Stimulated activated CD4-positive, alpha-beta T cell treated with anti-CD3 and anti-CD28 coated beads, Interleukin-1b, Interleukin-23, amount 100 ng/mL, for 48 hours (primary cell): Measurements from ENCODE around the gene ZNF195.
A peak's percentile ranks its signal among the peaks of the same experiment; 100 is the strongest.
"Not testable (repeated sequence)": the region's sequence is repeated elsewhere in the genome, so short reads cannot be mapped to it uniquely, and the experiment has no call there.

Experiments used
- DNase-seq: peaks from one replicate; pipeline ENCODE4 v3.0.0-alpha.2; 2020

ZNF195 gene

GRCh38 chr11:3346587-3346986 is 32.4 kb downstream of the ZNF195 start:
- no peak for DNase-seq

- no peak for DNase-seq
These were observed 33.2 kb downstream of the ZNF195 start for GRCh38 chr11:3345736-3346135.

GRCh38 chr11:3344327-3345174 is 34.4 kb downstream of the ZNF195 start:
- DNase-seq = no peak

- no peak for DNase-seq
These were observed 36.2 kb downstream of the ZNF195 start for GRCh38 chr11:3342709-3343108.

GRCh38 chr11:3341298-3341697 is 37.6 kb downstream of the ZNF195 start:
- peak; percentile 63 for DNase-seq

- no peak for DNase-seq
These were observed 38.9 kb downstream of the ZNF195 start for GRCh38 chr11:3340025-3340424.

GRCh38 chr11:3339340-3339624 is 39.7 kb downstream of the ZNF195 start:
- DNase-seq = no peak

- DNase-seq = no peak
These were observed 40.2 kb downstream of the ZNF195 start for GRCh38 chr11:3338569-3339339.

- not testable (repeated sequence) for DNase-seq
These were observed 42.5 kb downstream of the ZNF195 start for GRCh38 chr11:3336420-3336819.

- not testable (repeated sequence) for DNase-seq
These were observed 45.8 kb downstream of the ZNF195 start for GRCh38 chr11:3333157-3333556.

GRCh38 chr11:3331078-3331477 is 47.9 kb downstream of the ZNF195 start:
- DNase-seq = not testable (repeated sequence)

- not testable (repeated sequence) for DNase-seq
These were observed 48.9 kb downstream of the ZNF195 start for GRCh38 chr11:3330064-3330463.

- DNase-seq = not testable (repeated sequence)
These were observed 50.4 kb downstream of the ZNF195 start for GRCh38 chr11:3328503-3328902.

GRCh38 chr11:3326450-3326849 is 52.5 kb downstream of the ZNF195 start:
- not testable (repeated sequence) for DNase-seq

GRCh38 chr11:3324724-3325123 is 54.2 kb downstream of the ZNF195 start:
- DNase-seq = not testable (repeated sequence)
